Astrocyte of the spinal cord (primary cell): ENCODE results near the gene MXD4.

Source experiments
- DNase-seq: peaks from one replicate; pipeline ENCODE4 v3.0.0; 2011; ENCODE audit warnings: low read depth, low spot score
- H3K4me3 ChIP-seq: 2 replicates; pipeline ENCODE4 v1.5.1; 2011; ENCODE audit warnings: low read depth, mild to moderate bottlenecking, low read length, moderate library complexity
- in situ Hi-C: cut with HindIII; loops from 2 replicates; pipeline ENCODE4 v1.10.0; 2017; ENCODE audit warnings: low sequenced_read_pairs
- TF ChIP-seq, protein P1 (sequence below): IDR thresholded peaks from 2 replicates; pipeline ENCODE4 v1.5.1; 2012; ENCODE audit warnings: low read depth, mild to moderate bottlenecking, low read length, inconsistent platforms

Gene MXD4, protein sequence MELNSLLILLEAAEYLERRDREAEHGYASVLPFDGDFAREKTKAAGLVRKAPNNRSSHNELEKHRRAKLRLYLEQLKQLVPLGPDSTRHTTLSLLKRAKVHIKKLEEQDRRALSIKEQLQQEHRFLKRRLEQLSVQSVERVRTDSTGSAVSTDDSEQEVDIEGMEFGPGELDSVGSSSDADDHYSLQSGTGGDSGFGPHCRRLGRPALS

DNA sequence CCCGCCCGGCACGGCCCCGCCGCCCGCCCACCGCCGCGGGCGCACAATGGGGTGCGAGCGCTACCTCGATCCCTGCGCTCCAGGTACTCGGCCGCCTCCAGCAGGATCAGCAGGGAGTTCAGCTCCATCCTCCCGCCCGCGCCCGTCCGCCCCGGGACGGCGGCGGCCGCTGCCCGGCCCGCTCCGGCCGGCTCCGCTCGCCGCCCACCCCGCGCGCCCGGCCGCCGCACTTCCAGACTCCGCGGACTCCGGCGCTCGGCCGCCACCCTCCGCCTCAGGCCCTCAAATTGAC is at the start of gene MXD4:
Gene MXD4 (minus strand): TSS at position 257 of the 292 bp plus-strand sequence. CDS start 129 bp downstream, at position 128.
- TF ChIP-seq, protein P1, sequence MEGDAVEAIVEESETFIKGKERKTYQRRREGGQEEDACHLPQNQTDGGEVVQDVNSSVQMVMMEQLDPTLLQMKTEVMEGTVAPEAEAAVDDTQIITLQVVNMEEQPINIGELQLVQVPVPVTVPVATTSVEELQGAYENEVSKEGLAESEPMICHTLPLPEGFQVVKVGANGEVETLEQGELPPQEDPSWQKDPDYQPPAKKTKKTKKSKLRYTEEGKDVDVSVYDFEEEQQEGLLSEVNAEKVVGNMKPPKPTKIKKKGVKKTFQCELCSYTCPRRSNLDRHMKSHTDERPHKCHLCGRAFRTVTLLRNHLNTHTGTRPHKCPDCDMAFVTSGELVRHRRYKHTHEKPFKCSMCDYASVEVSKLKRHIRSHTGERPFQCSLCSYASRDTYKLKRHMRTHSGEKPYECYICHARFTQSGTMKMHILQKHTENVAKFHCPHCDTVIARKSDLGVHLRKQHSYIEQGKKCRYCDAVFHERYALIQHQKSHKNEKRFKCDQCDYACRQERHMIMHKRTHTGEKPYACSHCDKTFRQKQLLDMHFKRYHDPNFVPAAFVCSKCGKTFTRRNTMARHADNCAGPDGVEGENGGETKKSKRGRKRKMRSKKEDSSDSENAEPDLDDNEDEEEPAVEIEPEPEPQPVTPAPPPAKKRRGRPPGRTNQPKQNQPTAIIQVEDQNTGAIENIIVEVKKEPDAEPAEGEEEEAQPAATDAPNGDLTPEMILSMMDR = no peak
- in situ Hi-C loops = no loop called here
- peak within 1 kb of the TSS; percentile 68 for H3K4me3 ChIP-seq
- DNase-seq = no peak

DNA sequence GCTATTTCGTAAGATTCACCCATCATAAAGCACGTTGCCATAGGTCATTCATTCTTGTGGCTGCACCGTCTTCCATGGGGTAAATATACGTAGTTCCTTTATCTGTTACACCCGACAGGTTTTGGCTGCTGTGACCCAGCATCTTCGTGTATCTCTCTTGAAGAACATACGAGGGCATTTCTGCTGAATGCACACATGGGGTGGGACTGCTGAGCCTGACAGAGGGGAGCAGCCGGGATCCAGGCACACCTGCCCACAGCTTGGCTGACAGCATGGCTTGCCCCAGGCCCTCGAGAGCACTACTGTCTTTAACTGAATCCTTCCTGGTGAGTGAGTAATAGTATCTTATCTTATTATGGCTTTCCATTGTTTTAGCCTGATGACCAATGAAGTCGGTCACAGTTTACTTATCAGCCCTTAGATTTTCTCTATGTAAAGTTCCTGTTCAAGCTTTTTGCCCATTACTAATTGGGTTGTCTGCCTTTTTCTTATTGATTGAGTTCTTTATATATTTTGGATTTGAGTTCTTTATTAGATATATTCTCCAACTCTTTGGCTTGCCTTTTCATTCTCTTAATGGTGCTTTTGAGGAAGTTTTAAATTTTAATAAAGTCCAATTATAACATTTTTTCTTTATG is 45.0 kb upstream of the MXD4 start:
- no peak overlapping the region for H3K4me3 ChIP-seq
- DNase-seq = no peak
- in situ Hi-C loops = no loop called here
- TF ChIP-seq, protein P1 = no peak

DNA sequence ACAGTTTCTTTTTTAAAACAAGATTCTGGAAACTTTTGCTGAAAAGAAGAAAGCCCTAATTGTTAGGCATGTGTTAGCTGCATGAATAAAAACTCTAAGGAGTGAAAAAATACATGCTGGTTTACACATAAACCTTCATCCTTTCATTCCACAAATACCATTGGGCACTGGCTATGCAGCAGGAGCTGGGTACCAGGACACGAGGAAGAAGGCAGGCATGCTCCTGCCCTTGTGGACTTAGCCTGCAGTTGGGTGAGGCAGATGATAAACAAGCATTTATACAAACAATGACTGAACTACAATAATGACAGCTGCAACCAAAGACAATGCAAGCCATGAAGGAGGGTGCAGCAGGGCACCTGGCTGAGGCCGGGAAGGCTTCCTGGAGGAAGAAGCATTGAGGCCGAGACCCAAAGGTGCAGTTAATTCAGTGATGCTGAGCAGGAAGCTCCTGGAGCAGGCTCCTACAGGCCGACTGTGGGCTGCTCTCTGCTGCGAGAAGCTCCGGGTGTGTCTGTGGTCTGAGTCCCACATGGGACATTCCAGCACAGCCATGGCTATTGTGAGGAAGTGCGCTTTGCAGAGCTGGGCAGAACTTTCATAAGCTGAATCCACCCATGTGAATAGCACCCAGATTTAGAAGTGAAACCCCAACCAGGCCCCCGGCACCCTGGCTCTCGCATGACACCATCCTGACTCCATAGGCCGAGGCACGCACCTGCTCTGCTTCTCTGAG is 44.0 kb upstream of the MXD4 start:
- H3K4me3 ChIP-seq = no peak overlapping the region
- TF ChIP-seq, protein P1 = no peak
- in situ Hi-C loops = no loop called here
- DNase-seq = no peak

DNA sequence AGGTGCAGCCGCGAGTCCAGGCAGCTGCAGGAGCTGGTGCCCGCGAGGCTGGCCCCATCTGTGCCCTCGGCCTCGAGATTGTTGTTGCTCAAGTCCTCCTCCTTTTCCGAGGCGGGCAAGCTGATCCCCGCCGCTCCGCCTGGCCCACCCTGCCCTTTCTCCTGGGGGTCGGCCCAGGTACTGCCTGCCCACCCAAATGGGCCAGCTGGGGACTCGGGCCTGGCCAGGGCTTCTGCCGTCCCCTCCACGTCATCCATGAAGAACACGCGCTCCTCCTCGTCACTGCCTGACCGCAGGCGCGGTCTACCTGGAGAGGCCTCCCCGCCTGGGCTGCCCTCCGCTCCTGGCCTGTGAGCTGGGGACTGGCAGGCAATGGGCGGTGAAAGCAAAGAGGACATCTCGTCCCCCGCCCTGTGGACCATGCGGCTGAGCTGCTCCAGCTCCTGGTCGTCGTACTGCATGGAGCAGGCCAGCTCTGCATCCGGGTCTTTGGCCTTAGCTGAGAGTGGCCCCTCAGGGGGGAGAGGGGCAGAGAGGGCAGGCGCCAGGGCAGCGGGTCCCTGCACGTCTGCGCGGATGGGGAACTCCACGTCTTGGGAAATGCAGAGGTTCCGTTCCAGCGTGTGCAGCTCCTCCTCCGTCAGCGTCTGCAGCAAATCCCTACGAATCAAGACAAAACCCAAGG is 43.1 kb upstream of the MXD4 start:
- no peak overlapping the region for H3K4me3 ChIP-seq
- TF ChIP-seq, protein P1 = no peak
- in situ Hi-C loops = no loop called here
- DNase-seq = no peak

DNA sequence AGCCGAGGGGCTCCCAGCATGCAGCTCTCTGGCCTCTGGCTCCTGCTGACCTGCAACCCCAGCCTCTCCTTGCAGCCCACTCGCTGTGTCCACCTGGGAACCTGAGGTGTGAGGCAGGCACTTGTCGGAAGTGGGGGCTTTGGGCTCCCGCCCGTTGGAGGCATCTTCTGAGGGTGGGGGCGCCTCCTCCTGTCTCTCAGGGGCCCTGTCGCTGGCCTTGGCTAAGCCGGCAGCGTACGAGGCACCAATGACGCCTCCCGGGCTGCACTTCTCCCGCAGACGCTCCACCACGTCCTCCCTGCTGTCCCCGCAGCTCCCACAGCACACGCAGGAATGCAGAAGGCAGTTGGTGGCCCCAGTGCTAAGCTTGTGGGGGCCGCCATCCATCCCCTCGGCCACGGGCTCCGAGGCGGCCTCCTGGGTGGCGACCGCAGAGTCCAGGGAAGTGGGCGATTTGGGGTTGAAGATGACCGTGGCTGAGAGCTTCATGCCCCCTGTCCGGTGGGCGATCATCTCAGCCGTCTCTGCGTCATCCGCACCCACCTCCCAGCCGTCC is 42.5 kb upstream of the MXD4 start:
- DNase-seq = no peak
- H3K4me3 ChIP-seq = no peak overlapping the region
- in situ Hi-C loops = no loop called here
- TF ChIP-seq, protein P1 = no peak

DNA sequence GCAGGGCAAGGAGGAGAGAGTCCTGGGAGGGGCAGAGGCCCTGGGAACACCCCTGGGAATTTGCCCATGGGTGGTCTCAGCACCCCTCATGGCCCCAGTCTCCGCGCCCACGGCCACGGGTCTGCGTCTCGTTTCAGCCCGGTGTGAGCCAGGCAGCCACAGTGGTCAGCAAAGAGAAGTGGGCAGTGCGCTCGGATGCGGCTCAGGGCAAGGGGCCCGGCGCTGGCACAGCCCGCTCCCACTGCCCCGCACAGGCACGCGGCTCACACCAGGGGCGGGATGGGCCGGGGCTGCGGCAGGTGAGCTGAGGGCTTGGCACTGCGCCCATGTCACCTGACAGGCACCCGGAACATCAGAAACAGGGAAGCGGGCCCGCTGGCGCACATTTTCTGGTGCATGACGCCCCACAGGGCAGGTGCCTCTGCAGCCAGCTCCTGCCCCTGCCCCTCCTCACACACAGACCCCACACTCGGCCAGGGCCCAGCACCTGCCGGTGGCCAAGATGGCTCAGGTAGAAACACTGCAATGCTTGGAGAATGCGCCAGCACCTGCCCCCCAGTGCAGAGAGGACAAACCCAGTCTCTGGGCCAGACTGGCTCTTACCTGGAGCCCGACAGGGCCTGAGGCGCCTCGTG is 41.9 kb upstream of the MXD4 start:
- no peak for DNase-seq
- TF ChIP-seq, protein P1 = no peak
- in situ Hi-C loops = no loop called here
- no peak overlapping the region for H3K4me3 ChIP-seq
